ENCODE results near the gene UTP14A.

GRCh38 chrX:129963729-129964128 lies 57.8 kb downstream of the UTP14A start:
- TF ChIP-seq CTCF (IDR thresholded peaks at IDR 0.05; ENCODE audit: borderline replicate concordance, extremely low read depth, low read length, poor library complexity, severe bottlenecking) (no peak), EZH2 (IDR thresholded peaks at IDR 0.05; ENCODE audit: borderline replicate concordance, low read depth, low read length, severe bottlenecking) (no peak)

All from DND-41 (cell line).